ENCODE measurements around the gene FAM200C.

GRCh38 chr5:160445132-160445531, 45.3 kb upstream of the FAM200C start:
- TF ChIP-seq POLR2A (IDR thresholded peaks at IDR 0.05) (no peak), CTCF (IDR thresholded peaks at IDR 0.05) (no peak), EP300 (IDR thresholded peaks at IDR 0.05) (no peak)

Measured in ovary (tissue), 3 donors.